K562 (cell line): ENCODE results near the gene SLC26A11. TPM values are rescaled to one million over a fixed set of nuclear protein-coding genes. Genes with fewer than 3 reads are reported as not detected.

Experiments used
- ATAC-seq: fragments of 200-7000 bp; cut with Tn5 transposase; 3 replicates; pipeline ENCODE4 v1.9.1; 2020; ENCODE audit warnings: moderate library complexity
- BruUV-seq: library from RNA; stranded (reverse); fragments of 400-500 nt; replicated peaks from 2 replicates; lab custom pipeline; 2021; lab: Mats Ljungman, UMichigan
- CTCF ChIA-PET: fragments of 300-600 bp; formaldehyde crosslinking; extraction: SDS; loops from one replicate; lab custom pipeline; 2021; ENCODE audit warnings: low intra/inter-chr PET ratio; lab: Yijun Ruan, JAX
- POLR2A ChIA-PET: fragments of 300-600, 350-650 bp; sonication (Branson Sonifier 250); formaldehyde crosslinking; extraction: SDS; loops from one replicate; lab custom pipeline; 2021; ENCODE audit warnings: antibody characterized with exemption, inconsistent platforms; lab: Yijun Ruan, JAX
- DNase-seq, 4 experiments: peaks; one replicate each; pipeline versions ENCODE4 v3.0.0 to v3.0.0-alpha.2; 2011 to 2018; ENCODE audit warnings: low spot score in 3 of 4, mixed read lengths in 3 of 4; ENCODE audit errors: extremely low read depth in 1 of 4
- FAIRE-seq: peaks from 2 replicates; lab custom pipeline; 2011; peaks lifted over from hg19 to GRCh38; lab: Jason Lieb, UNC
- H2AFZ ChIP-seq: 2 replicates; pipeline ENCODE4 v1.6.0; 2011; ENCODE audit warnings: low read depth, low read length, control low read depth, inconsistent platforms
- H3K27ac ChIP-seq: fragments of 200-600 bp; 3 replicates; pipeline ENCODE4 v1.8.0; 2011; ENCODE audit warnings: low read depth, mild to moderate bottlenecking, control low read depth, inconsistent platforms, low read length, moderate library complexity, mixed read lengths; ENCODE audit errors: extremely low read depth
- H3K27me3 ChIP-seq, 2 experiments: fragments of 300-600 bp in 1 of 2; 2 replicates in 1 of 2; 3 replicates in 1 of 2; pipeline versions ENCODE4 v1.6.0 to v1.8.0; 2011; ENCODE audit warnings: inconsistent platforms in 2 of 2, low read length in 2 of 2, mild to moderate bottlenecking in 1 of 2, mixed read lengths in 1 of 2, moderate library complexity in 1 of 2; ENCODE audit not compliant: control insufficient read depth in 2 of 2, insufficient read depth in 2 of 2
- H3K36me3 ChIP-seq: fragments of 300-600 bp; 3 replicates; pipeline ENCODE4 v1.8.0; 2011; ENCODE audit warnings: mild to moderate bottlenecking, low read length, inconsistent platforms; ENCODE audit not compliant: control insufficient read depth, insufficient read depth
- H3K4me1 ChIP-seq, 2 experiments: fragments of 200-600 bp in 1 of 2; replicated peaks in 1 of 2; 2 replicates in 1 of 2; 3 replicates in 1 of 2; pipeline versions ENCODE4 v1.5.1 to v1.8.0; 2011; ENCODE audit warnings: inconsistent platforms in 2 of 2, low read length in 2 of 2, mild to moderate bottlenecking in 1 of 2, mixed read lengths in 1 of 2, moderate library complexity in 1 of 2; ENCODE audit not compliant: control insufficient read depth in 2 of 2, insufficient read depth in 2 of 2
- H3K4me2 ChIP-seq: 2 replicates; pipeline ENCODE4 v1.6.1; 2011; ENCODE audit warnings: low read length, control low read depth, inconsistent platforms, mixed read lengths; ENCODE audit not compliant: insufficient read depth
- H3K4me3 ChIP-seq: fragments of 200-600 bp; sonication (generic), shearing (Covaris generic); 2 replicates; pipeline ENCODE4 v1.5.1; 2016; ENCODE audit warnings: control low read depth, inconsistent platforms
- H3K79me2 ChIP-seq: fragments of 200-600 bp; 3 replicates; pipeline ENCODE4 v1.8.0; 2011; ENCODE audit warnings: low read length, inconsistent platforms; ENCODE audit not compliant: control insufficient read depth, insufficient read depth
- H3K9ac ChIP-seq, 2 experiments: 2 replicates each; pipeline versions ENCODE4 v1.6.0 to v1.6.1; 2011; ENCODE audit warnings: low read depth in 2 of 2, low read length in 2 of 2, control low read depth in 1 of 2, inconsistent platforms in 1 of 2, mild to moderate bottlenecking in 1 of 2, mixed read lengths in 1 of 2; ENCODE audit not compliant: insufficient read depth in 1 of 2
- H3K9me1 ChIP-seq: one replicate; pipeline ENCODE4 v1.6.0; 2011; ENCODE audit warnings: inconsistent platforms, mild to moderate bottlenecking, low read length, moderate library complexity; ENCODE audit not compliant: control insufficient read depth, insufficient read depth
- H3K9me3 ChIP-seq: replicated peaks from 2 replicates; pipeline ENCODE4 v1.5.1; 2011; ENCODE audit warnings: low read depth, low read length, inconsistent platforms; ENCODE audit not compliant: control insufficient read depth, insufficient read depth
- H4K20me1 ChIP-seq: replicated peaks from 2 replicates; pipeline ENCODE4 v1.6.1; 2011; ENCODE audit warnings: low read length, inconsistent platforms, mixed read lengths; ENCODE audit not compliant: control insufficient read depth, insufficient read depth
- EZH2 ChIP-seq: IDR thresholded peaks from 2 replicates; pipeline ENCODE4 v1.6.1; 2012; ENCODE audit warnings: low read depth, mild to moderate bottlenecking, inconsistent platforms, low read length, borderline replicate concordance
- FOSL1 ChIP-seq: fragments of 200-800 bp; sonication (Bioruptor generic); conservative IDR thresholded peaks from 2 replicates; pipeline ENCODE4 v1.6.1; 2016; ENCODE audit warnings: missing genetic modification characterization, missing compliant biosample characterization
- KDM2B ChIP-seq: fragments of 250-450 bp; sonication (Bioruptor Pico); IDR thresholded peaks from 2 replicates; pipeline ENCODE4 v1.8.0; 2021; ENCODE audit warnings: mild to moderate bottlenecking, moderate library complexity
- MXI1 ChIP-seq: IDR thresholded peaks from 2 replicates; pipeline ENCODE4 v1.6.1; 2011; ENCODE audit warnings: low read depth, mild to moderate bottlenecking, improper control_type of control experiment, low read length
- WGBS: fragments of 100-300 bp; shearing (Covaris generic); methylation state at CpG from one replicate; pipeline ENCODE4 v1.1.6; 2016; ENCODE audit warnings: low coverage, mixed read lengths; ENCODE audit not compliant: insufficient coverage; ENCODE audit errors: missing lambda C conversion rate; 5-methylcytosine and 5-hydroxymethylcytosine counted together
- in situ Hi-C: fragments of 300-500 bp; cut with MboI; formaldehyde crosslinking; loops from 4 replicates; pipeline ENCODE4 v1.15.0; 2018; ENCODE audit warnings: inconsistent platforms, mixed read lengths
- intact Hi-C: fragments of 100-400 bp; cut with micrococcal nuclease; formaldehyde crosslinking; loops from 2 replicates; pipeline ENCODE4 v1.14.2; 2022
- polyA plus RNA-seq, 8 experiments: library from polyadenylated mRNA; depleted of rRNA in 4 of 8; stranded (reverse) in 5 of 8; unstranded in 3 of 8; fragments of >200 nt; fragmentation: Nextera tagmentation in 2 of 8; fragmentation: Illumina TruSeq in 1 of 8; extraction: Ambion mirVana in 2 of 8; extraction: Trizol in 1 of 8; gene quantifications; 2 replicates each; pipeline versions ENCODE4 v1.2.1 to v1.2.3, GENCODE V29; 2011 to 2014; ENCODE audit warnings: inconsistent platforms in 1 of 8, missing spikeins in 1 of 8
- total RNA-seq, 7 experiments: library from RNA; depleted of rRNA in 6 of 7; stranded (reverse); fragments of >200 nt in 6 of 7; fragmentation: Illumina TruSeq in 2 of 7; extraction: Trizol in 2 of 7; gene quantifications; 2 replicates each; pipeline versions ENCODE4 v1.2.1 to v1.2.3, GENCODE V29; 2011 to 2021; ENCODE audit warnings: low replicate concordance in 1 of 7

Gene SLC26A11
- total and polyA plus RNA-seq, 9 of the 15 experiments (the other 6 are each of a cell fraction or from before 2014, with no cell fraction given), result 0.06 to 3.1 (median 1.2) TPM; not detected in 1

DNA sequence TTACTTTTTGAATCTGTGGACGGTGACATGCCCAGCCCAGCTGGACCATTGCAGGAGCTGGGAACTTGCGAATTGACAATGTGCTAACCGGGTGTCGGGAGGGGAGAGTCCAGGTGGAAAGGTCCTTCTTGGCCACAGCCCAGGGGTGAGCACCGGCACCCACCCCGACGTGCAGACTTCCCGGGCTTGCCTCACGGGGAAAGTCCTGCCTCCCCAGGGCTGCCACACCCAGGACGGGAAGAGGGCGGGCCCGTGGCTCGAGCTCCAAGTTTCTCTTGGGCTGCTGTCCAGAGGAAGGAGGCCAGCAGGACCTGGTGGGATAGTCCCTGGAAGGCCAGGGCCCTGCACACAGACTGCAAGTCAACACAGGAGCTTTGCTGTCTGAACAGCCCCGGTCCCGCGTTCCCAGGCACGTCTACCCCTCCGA lies 32.7 kb upstream of the SLC26A11 start:
- no peak overlapping the region for H3K4me3 ChIP-seq
- H3K9ac ChIP-seq, result peak overlapping the region in 1 of 2 experiments; percentile 65; a peak in 1 of 4 replicates
- ATAC-seq, result no peak
- H3K27ac ChIP-seq, result no peak overlapping the region
- H3K27me3 ChIP-seq, result peaks cover 74 to 95% of the 10 kb centered on the region in 2 experiments
- no peaks in the 10 kb centered on the region for H3K79me2 ChIP-seq
- POLR2A ChIA-PET, result interaction anchor here (0.6 to 1.1 kb wide), 2 partner anchors 9 to 21 kb away, joined by 4 read pairs; no protein-coding TSS in a partner anchor
- DNase-seq, result peak in 2 of 4 experiments; percentile 59 to 60
- peaks cover 0 to 30% of the 10 kb centered on the region in 2 experiments; a peak in 3 of 5 replicates for H3K4me1 ChIP-seq
- 0 out of 2 replicates have a peak, but pooled peaks have one; percentile 17 for TF ChIP-seq FOSL1 (tag)
- no peak for TF ChIP-seq MXI1
- BruUV-seq, result no TSS peak
- no peaks in the 10 kb centered on the region for H4K20me1 ChIP-seq
- CTCF ChIA-PET, result no interaction called here
- in situ Hi-C loops, result no loop called here
- H2AFZ ChIP-seq, result 0 out of 2 replicates have a peak overlapping the region, but pooled peaks have one; percentile 9
- H3K4me2 ChIP-seq, result peak overlapping the region; percentile 16; the same call in 1 of the 2 replicates
- WGBS, result 9% methylated on average over 16 of the region's 18 CpGs
- H3K9me1 ChIP-seq, result no peaks in the 10 kb centered on the region
- H3K9me3 ChIP-seq, result no peaks in the 10 kb centered on the region; the same call in 1 of the 2 replicates
- intact Hi-C loops, result loop anchor here (10.0 kb wide), 1 partner anchor 83 kb away; the partner anchor contains the start of gene GAA
- no peak for FAIRE-seq
- no peaks in the 10 kb centered on the region for H3K36me3 ChIP-seq

DNA sequence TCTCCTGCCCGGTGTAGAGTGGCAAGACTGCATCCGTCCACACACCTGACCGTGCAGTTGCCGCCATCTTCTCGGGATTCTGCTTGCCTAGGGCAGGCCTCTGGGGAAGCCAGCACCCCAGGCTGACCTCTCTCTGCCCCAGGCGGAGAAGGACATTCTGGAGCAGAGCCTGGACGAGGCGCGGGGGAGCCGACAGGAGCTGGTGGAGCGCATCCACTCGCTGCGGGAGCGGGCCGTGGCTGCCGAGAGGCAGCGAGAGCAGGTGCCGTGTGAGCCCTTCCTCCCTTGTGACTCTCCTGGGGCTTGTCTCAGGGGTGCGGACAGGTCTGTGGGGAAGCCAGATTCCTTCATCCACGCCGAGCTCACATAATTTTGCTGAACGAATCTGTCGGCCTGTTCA lies 30.6 kb upstream of the SLC26A11 start:
- Histone ChIP-seq H3K27me3 (peaks cover 76 to 95% of the 10 kb centered on the region in 2 experiments), H2AFZ (no peak overlapping the region), H4K20me1 (no peaks in the 10 kb centered on the region), H3K27ac (no peak overlapping the region), H3K79me2 (no peaks in the 10 kb centered on the region), H3K4me2 (no peak overlapping the region), H3K4me1 (peaks cover 0 to 25% of the 10 kb centered on the region in 2 experiments; a peak in 3 of 5 replicates), H3K36me3 (no peaks in the 10 kb centered on the region), H3K9me3 (no peaks in the 10 kb centered on the region; the same call in 1 of the 2 replicates), H3K9me1 (no peaks in the 10 kb centered on the region), H3K4me3 (no peak overlapping the region), H3K9ac (peak overlapping the region in 1 of 2 experiments; percentile 36; a peak in 2 of 4 replicates)
- DNase-seq, result no peak
- in situ Hi-C loops (loop anchor here (10.0 kb wide), 1 partner anchor 795 kb away; no protein-coding TSS in a partner anchor), intact Hi-C loops (loop anchor here (5.0 to 10.0 kb wide), 2 partner anchors 85 to 107 kb away; partner anchors contain the start of gene GAA)
- ChIA-PET CTCF (no interaction called here), POLR2A (no interaction called here)
- no TSS peak for BruUV-seq
- no peak for FAIRE-seq
- TF ChIP-seq EZH2, result 0 out of 2 replicates have a peak, but pooled peaks have one; percentile 36
- no peak for TF ChIP-seq KDM2B
- no peak for ATAC-seq
- 10% methylated on average over 21 of the region's 23 CpGs for WGBS
